ENCODE measurements around the gene CMKLR1.

Gene CMKLR1

GRCh38 chr12:108349278-108349688 lies 10.2 kb upstream of the CMKLR1 start:
- Histone ChIP-seq H3K27ac (ENCODE audit: low read depth, low read length, poor library complexity, severe bottlenecking) (no peak overlapping the region), H3K27me3 (ENCODE audit: insufficient read depth, low read length) (no peaks in the 10 kb centered on the region), H4K20me1 (ENCODE audit: insufficient read depth, low read length) (no peaks in the 10 kb centered on the region), H3K9ac (ENCODE audit: low read length) (no peak overlapping the region), H3K4me2 (ENCODE audit: low read length) (no peak overlapping the region), H3K4me1 (ENCODE audit: insufficient read depth, low read length, severe bottlenecking) (no peaks in the 10 kb centered on the region), H3K9me3 (ENCODE audit: low read length) (no peaks in the 10 kb centered on the region), H3K79me2 (ENCODE audit: insufficient read depth, low read length) (no peaks in the 10 kb centered on the region), H3K9me2 (ENCODE audit: low read depth, low read length) (no peaks in the 10 kb centered on the region), H2AFZ (ENCODE audit: low read length) (no peak overlapping the region), H3F3A (ENCODE audit: insufficient read depth, low read length) (no peaks in the 10 kb centered on the region), H3K36me3 (ENCODE audit: insufficient read depth, low read length) (no peaks in the 10 kb centered on the region), H3K4me3 (ENCODE audit: low read depth, low read length, poor library complexity, severe bottlenecking) (no peak overlapping the region)
- no peak for TF ChIP-seq EZH2 (IDR thresholded peaks at IDR 0.05; ENCODE audit: borderline replicate concordance, low read length)
- TF ChIP-seq CTCF (IDR thresholded peaks at IDR 0.05; ENCODE audit: low read length): no peak

GRCh38 chr12:108348842-108349241 lies 9.7 kb upstream of the CMKLR1 start:
- H3K4me1 ChIP-seq (ENCODE audit: insufficient read depth, low read length, severe bottlenecking): no peaks in the 10 kb centered on the region
- H3F3A ChIP-seq (ENCODE audit: insufficient read depth, low read length): no peaks in the 10 kb centered on the region
- no peaks in the 10 kb centered on the region for H3K79me2 ChIP-seq (ENCODE audit: insufficient read depth, low read length)
- H3K9ac ChIP-seq (ENCODE audit: low read length): no peak overlapping the region
- no peaks in the 10 kb centered on the region for H3K36me3 ChIP-seq (ENCODE audit: insufficient read depth, low read length)
- TF ChIP-seq CTCF (IDR thresholded peaks at IDR 0.05; ENCODE audit: low read length) (no peak), EZH2 (IDR thresholded peaks at IDR 0.05; ENCODE audit: borderline replicate concordance, low read length) (no peak)
- H3K9me3 ChIP-seq (ENCODE audit: low read length): no peaks in the 10 kb centered on the region
- no peaks in the 10 kb centered on the region for H3K27me3 ChIP-seq (ENCODE audit: insufficient read depth, low read length)
- H3K9me2 ChIP-seq (ENCODE audit: low read depth, low read length): no peaks in the 10 kb centered on the region
- no peak overlapping the region for H2AFZ ChIP-seq (ENCODE audit: low read length)
- no peak overlapping the region for H3K4me2 ChIP-seq (ENCODE audit: low read length)
- H4K20me1 ChIP-seq (ENCODE audit: insufficient read depth, low read length): no peaks in the 10 kb centered on the region
- no peak overlapping the region for H3K27ac ChIP-seq (ENCODE audit: low read depth, low read length, poor library complexity, severe bottlenecking)
- H3K4me3 ChIP-seq (ENCODE audit: low read depth, low read length, poor library complexity, severe bottlenecking): no peak overlapping the region

- Histone ChIP-seq H2AFZ (ENCODE audit: low read length) (no peak overlapping the region), H3K79me2 (ENCODE audit: insufficient read depth, low read length) (no peaks in the 10 kb centered on the region), H3K4me3 (ENCODE audit: low read depth, low read length, poor library complexity, severe bottlenecking) (no peak overlapping the region), H3F3A (ENCODE audit: insufficient read depth, low read length) (no peaks in the 10 kb centered on the region), H3K4me2 (ENCODE audit: low read length) (no peak overlapping the region), H3K36me3 (ENCODE audit: insufficient read depth, low read length) (no peaks in the 10 kb centered on the region), H3K27ac (ENCODE audit: low read depth, low read length, poor library complexity, severe bottlenecking) (no peak overlapping the region), H3K9me2 (ENCODE audit: low read depth, low read length) (no peaks in the 10 kb centered on the region), H3K27me3 (ENCODE audit: insufficient read depth, low read length) (no peaks in the 10 kb centered on the region), H3K9me3 (ENCODE audit: low read length) (no peaks in the 10 kb centered on the region), H3K4me1 (ENCODE audit: insufficient read depth, low read length, severe bottlenecking) (no peaks in the 10 kb centered on the region), H3K9ac (ENCODE audit: low read length) (no peak overlapping the region), H4K20me1 (ENCODE audit: insufficient read depth, low read length) (no peaks in the 10 kb centered on the region)
- TF ChIP-seq EZH2 (IDR thresholded peaks at IDR 0.05; ENCODE audit: borderline replicate concordance, low read length): no peak
Observed at GRCh38 chr12:108346727-108347710, 7.9 kb upstream of the CMKLR1 start.
